HG03095 (cell line): Measurements from ENCODE around the gene ZNG1B.
A peak's percentile ranks its signal among the peaks of the same experiment; 100 is the strongest.
"Not testable (repeated sequence)": the region's sequence is repeated elsewhere in the genome, so short reads cannot be mapped to it uniquely, and the experiment has no call there.

ENCODE experiments used
- ATAC-seq: cut with Tn5 transposase; IDR thresholded peaks from one replicate; pipeline ENCODE4 v1.9.1; 2021; ENCODE audit warnings: moderate library complexity; ENCODE audit not compliant: unreplicated experiment

ZNG1B gene

GRCh38 chr2:113503094-113504042 lies 65.9 kb downstream of the ZNG1B start:
- peak; percentile 75 for ATAC-seq

- ATAC-seq, result not testable (repeated sequence)
Observed at GRCh38 chr2:113504081-113504480, 66.6 kb downstream of the ZNG1B start.

DNA sequence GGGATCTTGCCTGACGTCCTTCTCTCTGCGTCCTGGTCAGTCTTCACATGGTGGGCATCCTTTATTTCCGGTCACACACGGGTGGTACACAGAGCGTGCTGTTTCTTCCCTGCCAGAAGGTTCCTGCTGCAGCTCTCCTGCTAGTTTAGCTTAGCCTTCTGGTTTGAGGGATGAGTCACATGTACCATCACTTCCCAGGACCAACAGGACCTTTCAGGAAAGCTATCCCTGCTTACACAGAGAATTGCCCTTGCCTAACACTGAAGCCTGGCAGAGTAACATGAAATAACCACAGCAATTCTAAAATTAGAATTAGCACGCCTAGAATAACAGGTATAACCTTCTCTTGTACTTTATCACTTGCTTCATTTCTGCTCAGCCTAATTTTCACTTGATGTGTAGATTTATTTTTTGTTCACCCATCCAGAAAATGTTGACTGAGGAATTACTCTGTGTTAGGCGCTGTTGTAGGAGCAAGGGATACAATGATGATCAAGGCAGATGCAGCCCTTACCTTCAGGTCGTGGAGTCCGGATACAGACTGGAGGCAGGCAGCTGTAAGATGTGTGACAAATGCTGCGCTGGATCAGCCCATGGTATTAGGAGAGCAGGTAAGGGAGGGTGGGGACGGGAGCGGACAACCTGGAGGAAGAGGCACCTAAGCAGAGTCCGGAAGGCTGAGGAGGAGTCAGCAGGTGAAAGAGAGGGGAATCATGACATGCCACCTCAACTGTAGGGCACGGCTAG lies 70.1 kb downstream of the ZNG1B start:
- ATAC-seq, result not testable (repeated sequence)

DNA sequence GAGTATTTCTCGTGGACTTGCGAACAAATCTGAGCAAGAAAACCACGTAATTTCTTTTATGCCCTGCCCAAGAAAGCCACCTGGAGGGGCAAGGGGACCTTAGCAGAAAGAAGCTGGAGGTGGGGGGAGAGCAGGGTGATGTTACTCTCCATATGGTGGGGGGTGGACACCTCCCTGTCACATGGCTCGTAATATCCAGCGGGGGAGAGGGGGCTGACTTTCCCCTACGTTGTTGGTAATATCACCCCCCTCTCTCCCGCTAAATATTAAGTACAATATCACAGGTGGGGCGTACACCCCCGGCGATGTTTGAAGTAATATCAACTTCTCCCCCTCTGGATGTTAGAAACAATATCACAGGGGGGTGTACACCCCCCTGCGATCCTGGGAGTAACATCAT lies 70.7 kb downstream of the ZNG1B start:
- ATAC-seq, result not testable (repeated sequence)

GRCh38 chr2:113510913-113511312 lies 73.4 kb downstream of the ZNG1B start:
- ATAC-seq, result not testable (repeated sequence)

- not testable (repeated sequence) for ATAC-seq
Observed at GRCh38 chr2:113511859-113512258, 74.4 kb downstream of the ZNG1B start.

GRCh38 chr2:113515457-113515856 lies 78.0 kb downstream of the ZNG1B start:
- not testable (repeated sequence) for ATAC-seq

GRCh38 chr2:113515995-113516394 lies 78.5 kb downstream of the ZNG1B start:
- not testable (repeated sequence) for ATAC-seq

DNA sequence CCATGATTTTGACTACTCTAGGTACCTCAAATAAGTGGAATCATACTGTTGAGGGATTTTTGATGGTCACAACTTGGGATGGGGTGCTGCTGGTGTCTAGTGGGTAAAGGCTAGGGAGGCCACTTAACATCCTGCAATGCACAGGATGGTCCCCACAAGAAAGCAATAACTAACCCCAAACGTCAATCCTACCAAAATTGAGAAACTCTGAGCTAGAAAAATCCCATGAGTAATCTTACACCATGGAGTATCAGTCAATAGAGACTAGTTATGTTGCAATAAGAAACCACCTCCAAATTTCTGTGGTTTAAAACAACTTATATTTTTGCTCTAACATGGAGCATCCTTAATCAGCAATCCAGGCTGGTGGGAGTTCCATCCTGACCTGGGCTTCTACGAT lies 79.5 kb downstream of the ZNG1B start:
- not testable (repeated sequence) for ATAC-seq

DNA sequence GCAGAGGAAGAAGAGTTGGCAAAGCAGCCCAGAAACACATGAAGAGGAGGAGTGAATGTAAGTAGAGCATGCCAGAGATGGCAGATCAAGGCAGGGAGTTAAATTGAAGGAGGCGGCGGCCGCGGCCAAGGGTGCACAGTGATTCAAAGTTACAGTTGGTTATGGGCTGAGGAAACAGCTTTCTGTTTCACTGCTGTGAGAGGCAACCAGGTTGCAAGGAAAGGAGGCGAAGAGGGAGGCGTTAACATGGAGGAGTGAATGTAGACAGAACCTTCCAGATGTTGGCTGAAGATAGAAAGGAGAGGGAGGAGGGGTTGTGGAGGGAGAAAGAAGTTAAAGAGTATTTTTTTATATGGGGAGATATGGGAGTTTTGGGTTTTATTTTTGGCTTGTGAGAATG lies 83.3 kb downstream of the ZNG1B start:
- not testable (repeated sequence) for ATAC-seq

- not testable (repeated sequence) for ATAC-seq
Observed at GRCh38 chr2:113521492-113521891, 84.0 kb downstream of the ZNG1B start.

GRCh38 chr2:113524986-113525385 lies 87.5 kb downstream of the ZNG1B start:
- not testable (repeated sequence) for ATAC-seq

DNA sequence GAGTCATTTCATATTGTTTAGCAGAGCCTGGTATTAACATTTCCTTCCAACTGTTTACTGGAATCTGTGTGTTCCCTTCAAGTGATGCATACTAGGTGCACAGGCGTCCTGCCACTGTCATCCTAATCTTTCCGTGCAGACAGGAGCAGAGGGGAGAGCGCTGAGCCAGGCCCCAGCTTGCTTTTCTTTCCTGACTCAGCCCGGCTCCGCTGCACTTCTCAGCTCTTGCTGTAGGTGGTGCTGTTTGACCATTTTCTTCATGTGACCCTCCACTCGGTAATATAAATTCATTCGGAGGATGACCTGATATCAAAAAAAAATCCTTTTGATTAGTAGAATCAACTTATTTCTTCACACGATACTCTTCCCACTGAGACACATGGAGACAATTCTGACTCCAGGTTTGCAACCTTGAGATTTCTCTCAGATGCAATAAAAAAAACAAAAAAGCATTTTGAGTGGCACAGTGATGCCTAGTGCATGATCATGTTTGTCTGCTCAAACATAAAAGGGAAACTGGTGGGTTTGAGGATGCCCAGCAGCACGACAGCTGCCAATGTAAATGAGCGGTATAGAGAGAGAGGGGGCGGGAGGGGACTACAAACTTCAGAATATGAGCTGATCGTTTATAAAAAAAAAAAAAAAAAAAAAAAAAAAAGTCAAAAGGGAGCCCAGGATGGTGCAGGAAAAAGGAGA lies 90.0 kb downstream of the ZNG1B start:
- ATAC-seq, result peak; percentile 80

DNA sequence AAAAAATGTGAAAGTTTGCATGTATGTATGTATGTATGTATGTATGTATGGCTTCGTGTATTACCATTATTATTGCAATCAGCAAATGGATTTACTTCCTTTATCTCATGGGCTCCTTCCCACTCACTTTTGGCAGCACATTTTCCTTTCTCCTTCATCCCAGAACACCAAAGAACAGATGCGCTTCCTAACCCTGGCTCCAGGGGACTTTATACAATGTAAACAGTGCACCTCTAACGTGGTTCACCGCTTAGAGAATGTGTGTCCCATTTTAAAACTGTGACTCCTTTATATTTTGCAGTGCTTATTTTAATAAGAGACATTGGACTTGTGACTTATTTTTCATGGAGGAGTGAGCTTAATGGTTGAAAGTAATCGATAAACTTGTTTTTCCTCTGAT lies 90.6 kb downstream of the ZNG1B start:
- not testable (repeated sequence) for ATAC-seq

DNA sequence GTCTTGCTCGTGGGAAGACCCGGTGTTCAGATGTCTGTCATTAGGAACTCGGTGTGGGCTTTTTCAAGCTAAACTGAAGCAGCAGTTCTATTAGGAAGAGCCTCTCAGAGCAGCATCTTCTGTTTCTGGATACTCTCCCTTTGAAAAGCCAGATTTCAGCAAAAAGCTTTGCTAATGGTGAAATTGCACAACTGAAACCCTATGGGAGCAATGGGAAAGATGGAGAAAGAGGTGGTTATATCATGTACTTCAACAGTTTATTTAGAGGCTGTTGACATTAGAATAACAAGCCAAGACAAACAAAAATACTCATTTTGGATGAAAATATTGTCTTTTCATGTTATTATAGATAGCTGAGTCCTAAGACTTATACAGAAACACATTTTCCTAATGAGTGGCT lies 91.4 kb downstream of the ZNG1B start:
- not testable (repeated sequence) for ATAC-seq

DNA sequence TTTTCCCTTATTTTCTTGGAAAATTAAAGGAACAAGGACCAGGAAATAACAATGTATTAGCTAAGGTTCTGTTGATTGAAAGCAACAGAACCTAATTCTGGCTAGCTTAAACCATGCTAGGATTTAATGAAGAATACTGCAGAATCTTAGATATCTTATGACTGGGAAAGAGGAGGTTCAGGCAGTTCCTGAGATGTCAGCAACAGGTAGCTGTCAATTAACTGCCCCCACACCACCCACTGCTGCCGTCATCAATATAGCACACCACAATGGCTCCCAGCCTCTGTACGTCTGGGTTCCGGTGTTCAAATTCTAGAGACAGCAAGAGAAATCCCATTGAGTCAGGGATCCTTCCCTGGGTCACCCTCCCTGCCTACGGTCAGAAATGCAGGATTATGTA lies 95.5 kb downstream of the ZNG1B start:
- not testable (repeated sequence) for ATAC-seq

DNA sequence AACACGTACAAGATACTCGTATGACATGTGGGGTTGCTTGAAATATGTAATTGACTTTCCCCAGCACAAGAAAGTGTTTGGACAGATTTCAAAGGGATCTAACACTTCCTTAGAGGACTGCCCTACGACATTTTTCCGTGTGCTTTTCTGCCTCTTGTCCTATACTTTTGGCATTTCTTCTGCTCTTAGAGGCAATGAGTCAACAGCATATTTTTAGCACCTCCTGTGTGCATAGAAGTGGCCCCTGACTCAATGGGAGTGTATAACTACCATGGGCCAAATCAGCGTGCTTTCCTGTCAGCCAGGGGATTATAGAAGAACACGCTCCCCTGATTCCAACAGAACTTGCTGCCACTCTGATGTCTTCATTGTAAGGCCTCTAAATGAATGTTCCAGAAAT lies 99.1 kb downstream of the ZNG1B start:
- ATAC-seq, result not testable (repeated sequence)

GRCh38 chr2:113540834-113541203 lies 103.3 kb downstream of the ZNG1B start:
- not testable (repeated sequence) for ATAC-seq

DNA sequence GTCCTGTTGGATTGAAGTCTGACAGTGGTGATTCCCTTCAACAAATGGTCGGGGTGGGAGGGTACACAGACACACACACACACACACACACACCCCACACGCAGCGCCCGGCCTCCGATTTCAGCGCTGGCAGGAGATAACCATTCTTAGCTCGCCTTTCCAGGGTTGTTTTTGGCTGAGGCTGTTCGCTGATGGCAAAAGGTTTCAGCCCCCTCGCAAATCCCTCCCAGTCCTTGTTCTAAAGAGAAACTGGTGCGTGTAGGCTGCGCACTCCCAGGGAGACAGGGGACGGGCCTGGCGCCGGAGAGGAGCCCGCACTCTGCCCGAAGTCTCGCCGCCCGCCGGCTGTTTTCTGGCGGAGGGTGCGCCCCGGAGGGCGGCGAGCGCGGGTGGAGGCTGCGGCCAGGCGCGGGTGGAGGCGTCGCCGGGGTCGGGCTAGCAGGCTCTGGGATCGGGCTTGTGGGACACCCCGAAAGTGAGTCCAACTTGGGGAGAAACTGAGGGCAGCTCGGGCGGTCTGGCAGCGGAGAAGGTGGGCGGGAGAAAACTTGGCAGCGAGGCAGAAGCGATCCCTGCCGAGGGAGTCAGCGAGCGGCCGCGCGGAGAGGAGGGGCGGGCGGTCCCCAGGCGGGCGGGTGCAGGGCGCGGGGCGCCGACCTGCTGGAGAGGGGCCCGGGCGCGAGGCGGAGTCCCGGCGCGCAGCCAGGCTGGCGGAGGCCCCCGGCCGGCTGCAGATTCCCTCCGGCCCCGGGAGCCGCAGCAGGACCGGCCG lies 103.9 kb downstream of the ZNG1B start:
- not testable (repeated sequence) for ATAC-seq

DNA sequence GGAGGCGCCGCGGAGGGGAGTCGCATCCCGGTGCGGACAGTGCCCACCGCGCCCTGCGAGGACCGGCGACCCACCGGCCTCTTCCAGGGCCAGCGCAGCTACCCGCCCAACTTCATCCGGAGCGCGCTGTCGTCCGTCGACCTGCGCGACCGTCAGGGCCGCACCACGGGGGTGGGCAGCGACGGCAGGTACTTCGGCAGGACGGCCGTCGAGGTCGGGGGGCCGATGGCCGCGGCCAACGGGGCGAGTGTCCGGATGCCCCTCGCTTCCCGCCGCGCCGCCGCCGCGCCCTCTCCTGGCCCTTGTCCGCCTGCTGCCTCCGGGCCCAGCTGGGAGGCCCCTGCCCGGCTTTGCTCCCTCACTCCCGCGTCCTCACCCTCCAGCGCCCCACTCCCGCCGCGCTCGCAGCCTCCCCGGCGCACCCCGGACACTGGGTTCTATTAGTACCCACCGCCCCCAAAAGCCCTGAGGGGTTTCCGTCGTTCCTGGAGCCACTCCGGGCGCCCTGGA lies 104.5 kb downstream of the ZNG1B start:
- ATAC-seq, result not testable (repeated sequence)
